ENCODE results near the gene CTNS.

Gene CTNS

DNA sequence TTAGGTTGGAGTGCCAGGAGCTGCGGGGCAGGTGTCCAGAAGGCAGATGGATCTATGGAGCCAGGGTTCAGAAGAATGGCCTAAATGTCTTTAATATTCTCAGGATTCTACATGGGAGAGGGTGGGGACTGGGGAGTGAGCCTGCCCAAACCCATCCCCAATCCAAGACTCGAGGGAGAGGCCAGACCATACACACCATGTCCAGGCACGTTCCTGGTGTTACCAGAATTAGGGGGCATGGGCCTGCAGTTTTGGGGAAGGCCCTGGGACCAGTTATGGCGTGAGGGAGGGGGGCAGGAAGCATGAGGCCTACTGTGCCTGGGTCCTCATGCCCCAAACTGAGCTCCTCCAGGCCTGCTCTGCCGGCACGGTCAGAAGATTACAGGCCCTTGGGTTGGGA is 30.0 kb downstream of the CTNS start:
- DNase-seq (ENCODE audit: low read depth), result no peak
- TF ChIP-seq CTCF (conservative IDR thresholded peaks at IDR 0.05; ENCODE audit: low read depth, low read length), result no peak
- peak overlapping the region; percentile 26 for H3K4me3 ChIP-seq (ENCODE audit: low read length)

GRCh38 chr17:3667366-3668278 is 31.1 kb downstream of the CTNS start:
- peak; percentile 55 for DNase-seq (ENCODE audit: low read depth)
- TF ChIP-seq CTCF (conservative IDR thresholded peaks at IDR 0.05; ENCODE audit: low read depth, low read length), result no peak
- H3K4me3 ChIP-seq (ENCODE audit: low read length), result peak overlapping the region; percentile 91

DNA sequence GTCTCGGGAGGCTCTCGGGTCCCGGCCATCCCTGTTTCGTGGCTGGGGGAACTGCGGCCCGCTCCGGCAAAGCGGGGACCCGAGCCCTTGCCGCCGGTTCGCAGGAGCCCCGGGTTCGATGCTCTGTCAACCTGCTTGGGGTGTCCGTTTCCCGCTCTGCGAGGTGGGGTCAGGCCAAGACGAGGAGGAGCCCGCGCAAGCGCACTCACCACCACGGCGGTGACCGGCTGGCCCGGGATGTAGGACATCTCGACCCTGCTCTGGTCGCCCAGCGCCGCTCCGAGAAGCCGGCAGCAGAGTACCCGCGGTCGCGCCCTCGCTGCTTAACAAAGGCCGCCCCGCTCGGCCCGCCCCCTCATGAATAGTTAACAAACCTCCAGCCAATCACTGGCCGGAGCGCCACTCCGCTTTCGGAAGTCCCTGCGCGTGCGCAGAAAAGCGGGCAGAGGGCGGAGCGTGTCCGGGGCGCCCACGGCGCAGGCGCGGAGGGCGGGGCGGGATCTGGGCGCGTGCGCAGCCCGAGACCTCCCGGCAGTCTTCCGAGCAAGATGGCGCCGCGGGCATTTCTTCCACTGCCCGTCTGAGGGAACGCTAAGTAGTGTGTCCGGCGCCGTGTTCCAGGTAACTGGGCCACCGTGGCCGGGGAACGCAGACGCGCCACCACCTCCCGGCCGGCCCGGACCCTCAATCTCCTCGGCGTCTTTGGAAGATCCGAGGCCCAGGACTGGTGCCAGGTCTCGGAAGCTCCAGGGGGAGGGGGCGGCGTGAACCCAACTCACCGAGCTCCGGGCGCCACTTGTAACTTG is 31.9 kb downstream of the CTNS start, which contains the start of the genes EMC6 and TAX1BP3:
Gene EMC6, plus strand, starts transcription at position 534 of the 806 bp plus-strand sequence. CDS start 335 bp downstream, outside the sequence.
Gene TAX1BP3, minus strand, starts transcription at position 300 of the 806 bp plus-strand sequence. Its CDS starts 52 bp downstream, at position 248.
- DNase-seq (ENCODE audit: low read depth), result peak; percentile 80
- peak within 1 kb of the TSS; percentile 94 for H3K4me3 ChIP-seq (ENCODE audit: low read length)
- no peak for TF ChIP-seq CTCF (conservative IDR thresholded peaks at IDR 0.05; ENCODE audit: low read depth, low read length)

- no peak for DNase-seq (ENCODE audit: low read depth)
- peak overlapping the region; percentile 94 for H3K4me3 ChIP-seq (ENCODE audit: low read length)
- TF ChIP-seq CTCF (conservative IDR thresholded peaks at IDR 0.05; ENCODE audit: low read depth, low read length), result no peak
Measured at GRCh38 chr17:3669085-3669347, 32.5 kb downstream of the CTNS start.

- no peak for TF ChIP-seq CTCF (conservative IDR thresholded peaks at IDR 0.05; ENCODE audit: low read depth, low read length)
Measured at GRCh38 chr17:3669548-3669947, 33.0 kb downstream of the CTNS start.

DNA sequence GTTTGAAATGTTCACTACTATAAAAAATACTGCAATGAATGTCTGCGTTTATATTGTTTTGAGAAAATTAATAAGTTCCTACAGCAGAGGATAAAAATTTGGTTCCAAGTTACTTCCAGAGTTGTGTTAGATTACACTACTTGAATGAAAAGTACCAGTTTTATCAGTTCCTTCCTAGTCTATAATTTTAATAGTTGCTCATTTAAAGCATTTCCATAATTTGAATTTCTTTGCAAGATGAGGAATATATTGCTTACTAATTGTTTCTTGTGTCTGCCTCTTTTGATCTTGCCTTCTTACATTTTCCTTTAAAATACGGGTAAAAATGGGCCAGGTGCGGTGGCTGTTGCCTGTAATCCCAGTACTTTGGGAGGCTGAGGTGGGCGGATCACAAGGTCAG is 36.0 kb downstream of the CTNS start:
- no peak for TF ChIP-seq CTCF (conservative IDR thresholded peaks at IDR 0.05; ENCODE audit: low read depth, low read length)
- DNase-seq (ENCODE audit: low read depth), result no peak
- H3K4me3 ChIP-seq (ENCODE audit: low read length), result no peak overlapping the region

More at GRCh38 chr17:3669548-3669947, 33.0 kb downstream of the CTNS start:
- DNase-seq (ENCODE audit: low read depth), result no peak
- H3K4me3 ChIP-seq (ENCODE audit: low read length), result peak overlapping the region; percentile 94
